GM12874 (cell line): ENCODE data around the gene F8.

Source experiments
- TF ChIP-seq, protein P1 (sequence below): IDR thresholded peaks from 2 replicates; pipeline ENCODE4 v1.5.1; 2011; ENCODE audit warnings: low read depth, mild to moderate bottlenecking, control low read depth, low read length, moderate library complexity; ENCODE audit not compliant: insufficient read depth

F8 gene

DNA sequence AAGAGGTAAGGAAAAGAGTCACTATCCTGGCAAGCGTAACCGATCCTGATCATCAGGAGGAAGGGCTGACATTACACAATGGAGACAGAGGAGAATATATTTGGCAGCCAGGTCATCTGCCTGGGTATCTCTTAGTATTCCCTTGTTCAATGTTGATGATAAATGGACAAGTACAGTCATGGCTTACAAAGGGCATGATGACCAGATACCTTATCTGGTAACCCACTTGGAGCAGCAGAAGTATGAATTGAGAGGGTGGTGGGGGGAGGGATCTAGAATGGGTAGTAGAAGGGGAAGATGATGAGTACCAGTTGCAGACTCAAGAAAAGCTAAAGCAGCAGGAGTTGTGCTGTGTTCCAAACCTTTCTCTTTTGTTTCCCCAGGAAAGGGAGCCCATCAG is 17.3 kb downstream of the F8 start:
- TF ChIP-seq, protein P1, sequence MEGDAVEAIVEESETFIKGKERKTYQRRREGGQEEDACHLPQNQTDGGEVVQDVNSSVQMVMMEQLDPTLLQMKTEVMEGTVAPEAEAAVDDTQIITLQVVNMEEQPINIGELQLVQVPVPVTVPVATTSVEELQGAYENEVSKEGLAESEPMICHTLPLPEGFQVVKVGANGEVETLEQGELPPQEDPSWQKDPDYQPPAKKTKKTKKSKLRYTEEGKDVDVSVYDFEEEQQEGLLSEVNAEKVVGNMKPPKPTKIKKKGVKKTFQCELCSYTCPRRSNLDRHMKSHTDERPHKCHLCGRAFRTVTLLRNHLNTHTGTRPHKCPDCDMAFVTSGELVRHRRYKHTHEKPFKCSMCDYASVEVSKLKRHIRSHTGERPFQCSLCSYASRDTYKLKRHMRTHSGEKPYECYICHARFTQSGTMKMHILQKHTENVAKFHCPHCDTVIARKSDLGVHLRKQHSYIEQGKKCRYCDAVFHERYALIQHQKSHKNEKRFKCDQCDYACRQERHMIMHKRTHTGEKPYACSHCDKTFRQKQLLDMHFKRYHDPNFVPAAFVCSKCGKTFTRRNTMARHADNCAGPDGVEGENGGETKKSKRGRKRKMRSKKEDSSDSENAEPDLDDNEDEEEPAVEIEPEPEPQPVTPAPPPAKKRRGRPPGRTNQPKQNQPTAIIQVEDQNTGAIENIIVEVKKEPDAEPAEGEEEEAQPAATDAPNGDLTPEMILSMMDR: no peak

DNA sequence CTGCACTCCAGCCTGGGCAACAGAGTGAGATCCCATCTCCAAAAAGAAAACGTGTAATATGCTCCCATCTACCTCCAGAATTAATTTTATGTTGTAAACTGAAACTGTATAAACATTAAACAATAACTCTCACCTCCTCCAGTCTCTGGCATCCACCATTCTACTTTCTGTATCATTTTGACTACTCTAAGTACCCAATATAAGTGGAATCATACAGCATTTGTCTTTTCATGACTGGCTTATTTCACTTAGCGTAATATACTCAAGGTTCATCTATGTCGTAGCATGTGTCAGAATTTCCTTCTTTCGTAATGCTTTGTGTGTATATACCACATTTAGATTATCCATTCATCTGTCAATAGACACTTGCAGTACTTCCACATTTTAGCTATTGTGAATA is 20.6 kb downstream of the F8 start:
- TF ChIP-seq, protein P1: no peak

DNA sequence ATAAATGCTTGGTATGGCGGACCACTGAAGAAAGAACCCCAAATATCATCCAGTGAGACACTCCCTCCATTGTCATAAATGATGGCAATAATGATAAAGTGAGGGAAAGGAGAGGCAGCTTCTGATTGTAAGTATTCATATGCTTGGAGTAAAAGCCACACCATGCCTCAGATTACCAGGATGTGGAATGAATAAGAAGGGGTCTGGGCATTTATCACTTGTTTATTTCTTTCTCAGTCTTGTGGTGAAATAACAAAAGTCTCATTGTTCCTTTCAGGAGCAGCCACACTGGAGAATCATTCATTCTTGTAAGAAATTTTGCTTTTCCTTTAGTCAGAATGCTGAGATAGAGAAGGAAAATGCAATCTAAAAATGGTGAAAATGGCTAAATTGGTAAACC is 21.7 kb downstream of the F8 start:
- TF ChIP-seq, protein P1: no peak

DNA sequence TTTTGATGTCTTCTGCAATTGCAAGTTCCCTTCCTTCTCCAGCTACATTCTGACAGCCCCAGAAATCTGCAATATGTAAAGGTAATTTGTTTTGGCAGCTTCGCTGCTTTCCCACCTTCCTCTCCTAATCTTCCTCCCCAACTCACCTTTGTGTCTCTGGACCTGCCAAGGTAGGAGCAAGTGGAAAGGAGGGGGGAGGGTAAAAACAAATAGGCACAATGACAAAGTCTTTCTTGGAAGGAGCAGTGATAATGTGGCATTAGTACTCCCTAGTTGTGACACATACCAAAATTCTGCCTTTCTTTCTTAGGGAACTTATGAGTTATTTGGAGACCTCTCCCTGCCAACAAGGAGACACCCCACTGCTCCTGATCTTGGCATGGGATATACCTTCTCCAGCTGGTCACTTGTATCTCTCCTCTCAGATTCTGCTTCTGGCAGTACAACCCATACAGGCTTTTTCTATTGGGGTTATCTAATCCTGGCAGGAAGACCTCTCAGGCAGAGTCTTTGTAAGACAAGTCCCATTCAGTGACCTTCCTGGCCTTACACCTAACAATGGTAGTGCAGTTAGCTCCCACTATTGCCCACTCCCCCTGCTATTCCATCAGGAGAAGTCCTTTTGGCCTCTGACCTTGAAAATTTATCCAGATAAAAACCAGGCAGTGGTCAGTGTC is 24.2 kb downstream of the F8 start:
- TF ChIP-seq, protein P1: no peak

DNA sequence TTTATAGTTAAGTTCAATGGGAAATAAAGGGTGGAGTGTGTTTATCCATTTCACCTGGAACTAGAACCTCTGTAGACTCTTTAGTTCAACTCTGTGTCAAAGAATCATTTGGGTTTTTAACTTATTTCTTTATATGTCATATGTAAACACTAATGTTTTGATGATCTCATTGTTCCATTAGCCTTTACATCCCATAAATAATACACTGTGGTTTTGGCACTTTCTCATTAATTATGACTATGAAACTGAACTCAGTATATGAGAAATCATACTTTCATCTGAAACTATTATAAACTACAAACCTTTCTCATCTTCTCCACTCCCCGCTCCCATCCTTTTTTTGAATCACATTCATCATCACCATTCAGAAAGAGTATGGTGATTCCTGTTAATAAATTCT is 31.0 kb downstream of the F8 start:
- TF ChIP-seq, protein P1: no peak

DNA sequence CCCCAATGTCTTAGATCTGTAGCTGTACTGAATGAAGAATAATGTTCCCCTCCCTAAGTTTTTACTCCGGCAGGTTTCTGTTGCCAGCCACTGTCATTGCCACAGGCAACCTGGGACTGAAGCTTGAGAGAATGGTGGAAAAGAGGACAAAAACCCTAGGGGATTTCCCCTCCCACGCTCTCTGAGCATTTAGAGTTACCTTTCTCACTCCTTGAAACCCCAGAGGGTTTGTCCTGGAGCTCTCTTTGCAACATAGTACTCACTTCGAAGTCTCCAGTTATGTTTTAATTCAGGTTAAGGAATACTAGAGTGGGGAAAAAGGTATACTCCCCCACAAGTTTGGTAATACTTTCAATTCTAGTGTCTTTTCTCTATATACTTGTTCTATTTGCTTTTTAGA is 31.5 kb downstream of the F8 start:
- TF ChIP-seq, protein P1: no peak

DNA sequence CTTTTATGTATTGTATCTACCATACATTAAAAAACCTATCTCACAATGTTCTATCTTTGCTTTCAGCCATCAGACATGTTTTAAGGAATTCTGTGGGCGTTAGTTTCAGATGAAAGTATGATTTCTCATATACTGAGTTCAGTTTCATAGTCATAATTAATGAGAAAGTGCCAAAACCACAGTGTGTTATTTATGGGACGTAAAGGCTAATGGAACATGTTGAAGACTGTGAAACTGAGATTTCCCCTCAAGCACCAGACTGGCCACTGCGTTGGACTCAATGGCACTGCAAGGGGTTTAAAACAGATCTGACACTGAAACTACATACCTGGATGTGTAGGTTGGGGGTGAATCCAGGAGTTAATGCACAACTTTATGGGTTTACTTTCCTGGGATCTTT is 32.0 kb downstream of the F8 start:
- TF ChIP-seq, protein P1: no peak
